Stomach smooth muscle (tissue), 2 donors: Measurements from ENCODE around the gene WNT6.

ENCODE experiments used
- H3K27ac ChIP-seq: one replicate; pipeline ENCODE4 v1.7.0; 2013; ENCODE audit warnings: mild to moderate bottlenecking, low read length, inconsistent platforms
- H3K27me3 ChIP-seq, 2 donors: one replicate each; pipeline ENCODE4 v1.7.0; 2013; ENCODE audit warnings: low read length in 2 of 2; ENCODE audit not compliant: insufficient read depth in 2 of 2, control insufficient read depth in 1 of 2
- H3K36me3 ChIP-seq, 2 donors: one replicate each; pipeline ENCODE4 v1.7.0; 2013; ENCODE audit warnings: low read length in 2 of 2; ENCODE audit not compliant: control insufficient read depth in 2 of 2, insufficient read depth in 2 of 2
- H3K4me1 ChIP-seq: one replicate; pipeline ENCODE4 v1.7.0; 2013; ENCODE audit warnings: low read length; ENCODE audit not compliant: control insufficient read depth, insufficient read depth
- H3K4me3 ChIP-seq, 2 donors: one replicate each; pipeline ENCODE4 v1.7.0; 2013; ENCODE audit warnings: low read length in 2 of 2
- H3K9ac ChIP-seq, 2 donors: one replicate each; pipeline ENCODE4 v1.7.0; 2013; ENCODE audit warnings: low read length in 2 of 2, mild to moderate bottlenecking in 1 of 2
- H3K9me3 ChIP-seq, 2 donors: one replicate each; pipeline ENCODE4 v1.7.0; 2013; ENCODE audit warnings: low read length in 2 of 2; ENCODE audit not compliant: control insufficient read depth in 2 of 2
- donor health status: healthy.
- donor health status: Pancreatic carcinoma.

The WNT6 gene

DNA sequence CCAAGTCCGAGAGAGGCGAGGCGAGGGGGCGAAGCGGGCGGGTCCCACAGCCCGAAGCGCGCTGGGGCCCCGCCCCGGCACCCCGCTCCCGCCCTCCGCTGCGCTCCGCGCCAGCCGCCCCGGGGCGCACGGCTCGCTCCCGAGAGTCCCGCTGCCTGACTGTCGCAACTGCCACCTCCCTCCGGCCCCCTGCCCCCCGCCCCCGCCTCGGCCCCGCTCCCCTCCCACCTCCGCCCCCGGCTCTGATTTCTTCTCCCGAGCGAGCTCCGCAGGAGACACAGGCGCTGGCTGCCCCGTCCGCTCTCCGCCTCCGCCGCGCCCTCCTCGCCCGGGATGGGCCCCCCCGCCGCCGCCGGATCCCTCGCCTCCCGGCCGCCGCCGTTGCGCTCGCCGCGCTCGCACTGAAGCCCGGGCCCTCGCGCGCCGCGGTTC, at the start of gene WNT6:
Gene WNT6 (plus strand): TSS at position 250 of the 432 bp plus-strand sequence. CDS start 233 bp downstream, outside the sequence.
- peaks cover 66 to 75% of the 10 kb centered on the region in 2 donors for H3K27me3 ChIP-seq
- no peaks in the 10 kb centered on the region for H3K36me3 ChIP-seq
- no peak within 1 kb of the TSS for H3K27ac ChIP-seq
- peaks cover 16% of the 10 kb centered on the region for H3K4me1 ChIP-seq
- no peaks in the 10 kb centered on the region for H3K9me3 ChIP-seq
- H3K9ac ChIP-seq, result no peak within 1 kb of the TSS
- peak within 1 kb of the TSS in 1 of 2 donors; percentile 64 for H3K4me3 ChIP-seq

DNA sequence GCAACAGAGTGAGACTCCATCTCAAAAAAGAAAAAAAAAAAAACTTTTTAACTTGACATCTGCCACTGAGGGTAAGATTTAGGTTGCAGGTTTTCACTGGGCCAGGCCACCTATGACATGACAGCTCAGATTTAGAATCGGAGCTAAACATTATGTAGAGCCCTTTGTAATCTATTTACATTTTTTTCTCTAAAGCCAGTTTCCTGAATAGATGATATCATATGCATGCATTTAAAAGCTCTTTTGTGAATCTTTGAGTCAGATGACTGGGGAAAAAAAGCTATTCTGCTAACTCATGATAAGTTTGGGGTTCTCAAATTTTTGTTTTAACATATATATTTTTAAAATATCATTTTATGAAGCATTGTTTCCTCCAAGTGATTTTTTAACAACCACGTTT, 49.3 kb upstream of the WNT6 start:
- no peak overlapping the region for H3K27ac ChIP-seq
- no peak overlapping the region for H3K9ac ChIP-seq
- peaks cover 3 to 15% of the 10 kb centered on the region in 2 donors for H3K36me3 ChIP-seq
- H3K27me3 ChIP-seq, result no peaks in the 10 kb centered on the region
- peaks cover 4% of the 10 kb centered on the region for H3K4me1 ChIP-seq
- no peak overlapping the region for H3K4me3 ChIP-seq
- no peaks in the 10 kb centered on the region for H3K9me3 ChIP-seq

- no peak overlapping the region for H3K9ac ChIP-seq
- H3K27me3 ChIP-seq, result no peaks in the 10 kb centered on the region
- no peak overlapping the region for H3K27ac ChIP-seq
- peaks cover 3 to 15% of the 10 kb centered on the region in 2 donors for H3K36me3 ChIP-seq
- peaks cover 4% of the 10 kb centered on the region for H3K4me1 ChIP-seq
- H3K4me3 ChIP-seq, result no peak overlapping the region
- H3K9me3 ChIP-seq, result no peaks in the 10 kb centered on the region
Observed at GRCh38 chr2:218811382-218811781, 48.2 kb upstream of the WNT6 start.

DNA sequence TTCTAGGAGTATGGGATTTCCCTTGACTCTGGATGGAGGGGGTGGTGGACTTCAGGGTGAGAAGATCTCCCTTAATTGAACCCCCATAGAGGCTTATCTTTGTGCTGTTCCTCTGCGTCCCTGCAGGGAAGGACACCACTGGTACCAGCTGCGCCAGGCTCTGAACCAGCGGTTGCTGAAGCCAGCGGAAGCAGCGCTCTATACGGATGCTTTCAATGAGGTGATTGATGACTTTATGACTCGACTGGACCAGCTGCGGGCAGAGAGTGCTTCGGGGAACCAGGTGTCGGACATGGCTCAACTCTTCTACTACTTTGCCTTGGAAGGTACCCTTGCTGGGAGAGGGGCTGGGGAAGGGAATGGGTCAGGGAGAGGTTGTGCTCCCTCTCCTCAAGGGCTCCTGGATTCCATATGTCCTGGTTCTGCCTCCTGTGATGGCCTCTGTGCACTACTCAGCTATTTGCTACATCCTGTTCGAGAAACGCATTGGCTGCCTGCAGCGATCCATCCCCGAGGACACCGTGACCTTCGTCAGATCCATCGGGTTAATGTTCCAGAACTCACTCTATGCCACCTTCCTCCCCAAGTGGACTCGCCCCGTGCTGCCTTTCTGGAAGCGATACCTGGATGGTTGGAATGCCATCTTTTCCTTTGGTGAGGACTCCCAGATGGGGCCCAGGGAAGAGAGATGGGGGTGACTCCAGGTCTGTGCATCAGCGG, 47.3 kb upstream of the WNT6 start:
- no peak overlapping the region for H3K9ac ChIP-seq
- H3K36me3 ChIP-seq, result peaks cover 3 to 15% of the 10 kb centered on the region in 2 donors
- no peak overlapping the region for H3K4me3 ChIP-seq
- peaks cover 4% of the 10 kb centered on the region for H3K4me1 ChIP-seq
- no peaks in the 10 kb centered on the region for H3K9me3 ChIP-seq
- no peaks in the 10 kb centered on the region for H3K27me3 ChIP-seq
- H3K27ac ChIP-seq, result no peak overlapping the region

DNA sequence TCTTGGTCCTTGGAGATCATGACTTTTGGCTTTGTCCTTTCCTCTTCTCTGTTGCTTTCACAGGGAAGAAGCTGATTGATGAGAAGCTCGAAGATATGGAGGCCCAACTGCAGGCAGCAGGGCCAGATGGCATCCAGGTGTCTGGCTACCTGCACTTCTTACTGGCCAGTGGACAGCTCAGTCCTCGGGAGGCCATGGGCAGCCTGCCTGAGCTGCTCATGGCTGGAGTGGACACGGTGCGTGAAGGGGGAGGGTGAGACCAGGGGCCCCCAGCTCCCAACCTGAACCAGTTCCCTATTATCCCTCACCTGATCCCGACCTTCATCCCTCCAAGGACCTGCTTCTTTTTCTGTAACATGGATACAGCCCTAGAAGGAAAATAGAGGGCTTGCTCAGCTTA, 46.7 kb upstream of the WNT6 start:
- H3K27ac ChIP-seq, result no peak overlapping the region
- no peak overlapping the region for H3K4me3 ChIP-seq
- peaks cover 3 to 15% of the 10 kb centered on the region in 2 donors for H3K36me3 ChIP-seq
- no peaks in the 10 kb centered on the region for H3K27me3 ChIP-seq
- no peaks in the 10 kb centered on the region for H3K9me3 ChIP-seq
- H3K4me1 ChIP-seq, result peaks cover 4% of the 10 kb centered on the region
- no peak overlapping the region for H3K9ac ChIP-seq

DNA sequence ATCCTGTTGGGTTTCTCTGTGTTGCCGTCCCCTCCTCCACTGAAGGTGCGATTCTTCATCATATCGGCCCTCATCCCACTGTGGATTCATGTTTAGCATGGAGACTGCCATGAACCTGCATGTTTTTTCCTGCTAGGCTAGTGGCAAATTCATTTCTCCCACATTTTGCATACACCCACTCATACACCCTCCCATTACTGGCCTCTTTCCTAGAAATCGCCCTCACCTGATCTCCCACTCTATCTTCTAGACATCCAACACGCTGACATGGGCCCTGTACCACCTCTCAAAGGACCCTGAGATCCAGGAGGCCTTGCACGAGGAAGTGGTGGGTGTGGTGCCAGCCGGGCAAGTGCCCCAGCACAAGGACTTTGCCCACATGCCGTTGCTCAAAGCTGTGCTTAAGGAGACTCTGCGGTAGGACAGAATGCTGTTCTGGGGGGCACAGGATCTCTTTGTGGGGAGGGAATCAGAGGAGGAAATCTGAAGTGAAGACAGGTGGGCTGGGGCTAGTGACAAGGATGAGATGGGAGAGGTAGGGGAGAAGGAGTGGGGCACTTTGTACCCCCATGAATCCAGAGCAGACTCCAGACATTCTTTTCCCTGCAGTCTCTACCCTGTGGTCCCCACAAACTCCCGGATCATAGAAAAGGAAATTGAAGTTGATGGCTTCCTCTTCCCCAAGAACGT, 45.7 kb upstream of the WNT6 start:
- no peaks in the 10 kb centered on the region for H3K4me1 ChIP-seq
- H3K9ac ChIP-seq, result no peak overlapping the region
- no peaks in the 10 kb centered on the region for H3K9me3 ChIP-seq
- H3K4me3 ChIP-seq, result no peak overlapping the region
- no peak overlapping the region for H3K27ac ChIP-seq
- H3K36me3 ChIP-seq, result peaks cover 3 to 18% of the 10 kb centered on the region in 2 donors
- H3K27me3 ChIP-seq, result no peaks in the 10 kb centered on the region

DNA sequence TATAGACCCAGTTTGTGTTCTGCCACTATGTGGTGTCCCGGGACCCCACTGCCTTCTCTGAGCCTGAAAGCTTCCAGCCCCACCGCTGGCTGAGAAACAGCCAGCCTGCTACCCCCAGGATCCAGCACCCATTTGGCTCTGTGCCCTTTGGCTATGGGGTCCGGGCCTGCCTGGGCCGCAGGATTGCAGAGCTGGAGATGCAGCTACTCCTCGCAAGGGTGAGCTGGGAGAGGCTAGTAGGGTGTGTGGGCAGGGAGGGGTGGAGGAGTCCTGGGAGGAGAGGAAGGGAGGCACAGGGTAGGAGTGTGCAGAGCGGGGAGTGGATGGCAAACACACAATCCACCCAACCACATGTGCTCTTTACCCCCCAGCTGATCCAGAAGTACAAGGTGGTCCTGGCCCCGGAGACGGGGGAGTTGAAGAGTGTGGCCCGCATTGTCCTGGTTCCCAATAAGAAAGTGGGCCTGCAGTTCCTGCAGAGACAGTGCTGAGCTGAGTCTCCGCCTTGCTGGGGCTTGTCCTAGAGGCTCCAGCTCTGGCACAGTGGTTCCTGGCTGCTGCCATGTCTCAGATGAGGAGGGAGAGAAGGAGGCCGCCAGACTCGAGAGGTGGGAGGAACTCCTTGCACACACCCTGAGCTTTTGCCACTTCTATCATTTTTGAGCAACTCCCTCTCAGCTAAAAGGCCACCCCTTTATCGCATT, 44.9 kb upstream of the WNT6 start:
- Histone ChIP-seq H3K4me3 (no peak overlapping the region), H3K9me3 (no peaks in the 10 kb centered on the region), H3K27ac (no peak overlapping the region), H3K4me1 (no peaks in the 10 kb centered on the region), H3K9ac (no peak overlapping the region), H3K27me3 (no peaks in the 10 kb centered on the region), H3K36me3 (peaks cover 3 to 18% of the 10 kb centered on the region in 2 donors)

GRCh38 chr2:218815244-218815637, 44.4 kb upstream of the WNT6 start:
- H3K27me3 ChIP-seq, result no peaks in the 10 kb centered on the region
- no peak overlapping the region for H3K27ac ChIP-seq
- H3K4me1 ChIP-seq, result no peaks in the 10 kb centered on the region
- H3K36me3 ChIP-seq, result peaks cover 3 to 18% of the 10 kb centered on the region in 2 donors
- no peak overlapping the region for H3K4me3 ChIP-seq
- H3K9me3 ChIP-seq, result no peaks in the 10 kb centered on the region
- H3K9ac ChIP-seq, result no peak overlapping the region

- H3K36me3 ChIP-seq, result peaks cover 3 to 18% of the 10 kb centered on the region in 2 donors
- H3K4me3 ChIP-seq, result no peak overlapping the region
- H3K4me1 ChIP-seq, result no peaks in the 10 kb centered on the region
- no peaks in the 10 kb centered on the region for H3K27me3 ChIP-seq
- H3K9ac ChIP-seq, result no peak overlapping the region
- no peak overlapping the region for H3K27ac ChIP-seq
- H3K9me3 ChIP-seq, result no peaks in the 10 kb centered on the region
Observed at GRCh38 chr2:218815649-218816048, 44.0 kb upstream of the WNT6 start.

DNA sequence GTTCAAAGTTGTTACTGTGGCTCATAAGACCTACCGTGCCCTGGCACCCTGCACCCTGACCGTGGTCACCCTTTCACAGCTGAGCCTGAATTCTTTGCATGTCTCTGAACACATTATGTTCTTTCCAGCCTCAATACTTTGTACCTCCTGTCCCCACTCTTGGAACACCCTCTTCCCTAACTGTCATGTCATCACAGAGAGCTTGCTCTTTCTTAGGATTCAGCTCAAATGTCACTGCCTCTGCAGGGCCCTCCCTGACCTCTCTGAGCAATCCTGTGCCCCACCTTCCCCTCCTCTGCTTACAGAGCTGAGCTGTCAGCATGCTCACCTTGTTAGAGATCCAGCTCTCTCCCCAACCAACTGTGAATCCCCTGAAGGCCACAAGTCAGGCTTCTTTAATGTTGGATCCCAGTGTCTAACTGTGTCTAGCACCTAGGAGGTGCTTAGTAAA, 43.0 kb upstream of the WNT6 start:
- Histone ChIP-seq H3K27me3 (no peaks in the 10 kb centered on the region), H3K9ac (no peak overlapping the region), H3K36me3 (peaks cover 3 to 18% of the 10 kb centered on the region in 2 donors), H3K27ac (no peak overlapping the region), H3K9me3 (no peaks in the 10 kb centered on the region), H3K4me3 (no peak overlapping the region), H3K4me1 (no peaks in the 10 kb centered on the region)
